ENCODE results near the gene TAF11.
"Not testable (repeated sequence)": the region's sequence is repeated elsewhere in the genome, so short reads cannot be mapped to it uniquely, and the experiment has no call there.

The TAF11 gene

DNA sequence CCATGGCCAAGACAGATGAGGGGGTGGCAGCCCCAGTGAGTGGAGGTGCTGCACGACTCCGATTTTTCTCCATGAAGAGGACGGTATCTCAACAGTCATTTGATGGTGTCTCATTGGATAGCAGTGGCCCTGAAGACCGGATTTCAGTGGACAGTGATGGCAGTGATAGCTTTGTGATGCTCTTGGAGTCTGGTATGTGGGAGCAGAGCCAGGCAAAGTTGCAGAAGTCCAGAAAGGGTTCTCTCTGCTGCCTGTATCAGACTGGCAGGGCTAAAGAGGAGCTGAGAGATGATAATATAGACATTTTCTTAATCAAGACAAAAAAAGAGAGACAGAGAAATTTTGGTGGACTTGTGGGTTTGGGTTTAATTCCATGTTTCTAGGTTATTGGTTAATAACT is 23.8 kb downstream of the TAF11 start:
- DNase-seq, result no peak

DNA sequence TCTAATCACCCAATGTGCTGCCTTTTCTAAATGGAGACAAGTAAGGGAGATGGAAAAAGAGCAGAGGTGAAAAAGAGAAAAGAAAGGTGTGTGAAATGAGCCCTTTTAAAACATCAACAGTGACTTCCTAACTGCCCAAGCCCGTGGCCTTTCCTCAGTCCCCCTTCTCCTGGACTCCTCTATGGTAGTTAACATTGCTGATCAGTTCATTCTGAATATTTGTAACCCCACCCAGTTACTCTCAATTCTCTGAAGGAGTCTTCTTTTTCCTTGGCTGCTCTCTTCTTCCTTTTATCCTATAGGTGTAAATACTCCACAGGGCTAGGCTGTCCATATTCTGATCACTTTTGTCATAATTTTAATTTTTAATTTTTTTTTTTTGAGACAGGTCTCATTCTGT is 27.1 kb downstream of the TAF11 start:
- DNase-seq, result no peak

DNA sequence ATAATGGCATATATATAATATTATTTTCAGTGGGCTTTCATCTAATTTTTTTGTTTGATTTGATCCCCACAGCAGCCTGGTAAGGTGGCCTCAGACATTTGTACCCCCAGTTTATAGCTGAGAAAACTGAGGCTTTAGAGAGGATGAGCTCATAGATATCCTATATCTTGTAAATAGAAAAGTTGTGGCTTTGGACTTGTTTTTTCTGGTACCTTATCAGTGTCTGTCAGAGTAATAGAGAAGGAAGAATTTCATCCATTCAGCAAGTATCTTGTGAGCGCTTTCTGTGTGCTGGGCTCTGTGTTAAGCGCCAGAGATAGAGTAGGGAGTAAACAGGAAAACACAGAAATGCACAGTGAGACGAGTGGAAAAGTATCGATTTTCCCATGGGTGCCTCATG is 27.9 kb downstream of the TAF11 start:
- no peak for DNase-seq

DNA sequence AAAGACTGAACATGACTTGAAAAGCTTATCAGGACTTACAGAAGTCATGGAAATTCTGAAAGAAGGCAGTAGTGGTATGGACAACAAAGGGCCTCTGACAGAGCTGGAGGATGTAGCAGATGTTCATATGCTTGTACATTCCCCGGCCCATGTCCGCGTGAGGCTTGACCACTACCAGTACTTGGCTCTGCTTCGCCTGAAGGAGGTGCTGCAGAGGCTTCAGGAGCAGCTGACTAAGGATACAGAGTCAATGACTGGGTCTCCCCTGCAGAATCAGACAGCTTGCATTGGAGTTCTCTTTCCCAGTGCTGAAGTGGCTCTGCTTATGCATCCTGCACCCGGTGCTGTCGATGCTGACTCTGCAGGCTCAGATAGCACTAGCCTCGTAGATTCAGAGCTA is 29.2 kb downstream of the TAF11 start:
- no peak for DNase-seq

DNA sequence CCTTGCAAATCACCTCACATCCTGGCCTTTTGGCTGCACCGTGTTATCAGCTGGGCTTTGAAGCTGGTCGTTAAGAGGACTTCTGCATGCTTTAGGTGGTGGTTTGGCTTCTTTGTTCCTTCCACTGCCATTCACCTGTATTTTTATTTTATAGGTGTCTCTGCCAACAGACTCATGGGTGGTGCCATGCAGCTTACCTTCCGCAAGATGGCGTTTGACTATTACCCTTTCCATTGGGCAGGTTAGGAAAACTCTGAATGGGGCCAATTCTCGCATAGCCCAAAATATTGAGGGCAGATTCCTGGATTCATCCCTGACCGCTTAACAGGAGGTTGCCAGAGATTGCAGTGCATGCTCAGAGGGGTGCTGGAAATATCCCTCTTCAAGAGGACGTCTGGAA is 32.4 kb downstream of the TAF11 start:
- no peak for DNase-seq

DNA sequence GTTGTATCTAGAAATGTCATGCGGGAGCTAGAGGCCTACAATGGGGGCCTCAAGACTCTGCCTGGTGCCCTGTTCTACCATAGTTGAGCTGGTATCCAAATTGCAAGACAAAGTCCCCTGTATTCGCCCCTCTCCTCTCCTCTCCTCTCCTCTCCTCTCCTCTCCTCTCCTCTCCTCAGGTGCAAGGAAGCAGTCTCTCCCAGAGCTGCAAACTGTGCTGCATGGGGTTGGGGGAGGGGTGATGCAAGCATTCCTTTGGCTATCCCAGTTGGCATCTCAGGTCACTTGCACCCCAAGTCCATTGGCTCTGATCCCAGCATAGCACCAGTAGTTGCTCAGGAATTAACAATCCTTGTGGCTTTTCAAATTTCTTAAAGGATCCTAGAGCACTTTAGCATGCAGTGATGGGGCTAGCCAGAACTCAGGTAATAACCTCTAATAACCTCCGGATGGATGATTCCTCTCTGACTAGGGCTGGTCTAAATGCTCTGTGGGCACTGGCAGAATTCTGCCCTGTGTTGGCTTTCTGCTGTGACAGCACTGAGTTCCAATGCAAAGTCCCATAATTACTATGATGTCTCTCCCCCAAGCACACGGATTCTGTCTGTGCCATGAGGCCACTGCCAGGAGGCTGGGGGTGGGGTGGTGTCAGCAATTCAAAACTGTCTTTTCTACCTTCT is 35.3 kb downstream of the TAF11 start:
- DNase-seq, result no peak

DNA sequence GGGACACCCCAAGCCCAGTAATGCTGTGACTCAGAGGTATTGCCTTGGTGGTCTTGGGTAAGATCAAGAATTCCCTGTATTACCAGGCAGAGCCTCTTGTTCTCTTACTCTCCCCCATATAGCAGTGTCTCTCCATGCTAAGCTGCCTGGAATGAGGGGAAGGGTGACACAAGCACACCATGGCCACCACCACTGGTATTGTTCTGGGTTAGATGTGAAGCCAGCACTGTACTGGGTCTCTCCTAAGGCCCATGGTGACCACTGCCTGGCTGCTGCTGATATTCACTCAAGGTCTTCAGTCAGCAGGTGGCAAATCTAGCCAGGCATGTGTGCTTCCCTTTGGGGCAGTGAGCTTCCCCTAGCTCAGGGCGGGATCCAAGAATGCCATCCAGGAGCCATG is 36.5 kb downstream of the TAF11 start:
- no peak for DNase-seq

DNA sequence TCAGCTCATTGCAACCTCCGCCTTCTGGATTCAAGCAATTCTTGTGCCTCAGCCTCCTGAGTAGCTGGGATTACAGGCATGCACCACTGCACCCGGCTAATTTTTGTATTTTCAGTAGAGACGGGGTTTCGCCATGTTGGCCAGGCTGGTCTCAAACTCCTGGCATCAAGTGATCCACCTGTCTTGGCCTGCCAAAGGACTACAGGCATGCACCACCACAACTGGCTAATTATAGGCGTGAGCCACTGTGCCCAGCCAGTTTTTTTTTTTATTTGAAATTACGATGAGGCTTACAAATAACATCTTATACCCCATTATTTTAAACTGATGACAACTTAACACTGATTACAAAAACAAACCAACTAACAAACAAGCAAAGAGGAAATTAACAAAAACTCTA is 38.8 kb downstream of the TAF11 start:
- DNase-seq, result not testable (repeated sequence)

DNA sequence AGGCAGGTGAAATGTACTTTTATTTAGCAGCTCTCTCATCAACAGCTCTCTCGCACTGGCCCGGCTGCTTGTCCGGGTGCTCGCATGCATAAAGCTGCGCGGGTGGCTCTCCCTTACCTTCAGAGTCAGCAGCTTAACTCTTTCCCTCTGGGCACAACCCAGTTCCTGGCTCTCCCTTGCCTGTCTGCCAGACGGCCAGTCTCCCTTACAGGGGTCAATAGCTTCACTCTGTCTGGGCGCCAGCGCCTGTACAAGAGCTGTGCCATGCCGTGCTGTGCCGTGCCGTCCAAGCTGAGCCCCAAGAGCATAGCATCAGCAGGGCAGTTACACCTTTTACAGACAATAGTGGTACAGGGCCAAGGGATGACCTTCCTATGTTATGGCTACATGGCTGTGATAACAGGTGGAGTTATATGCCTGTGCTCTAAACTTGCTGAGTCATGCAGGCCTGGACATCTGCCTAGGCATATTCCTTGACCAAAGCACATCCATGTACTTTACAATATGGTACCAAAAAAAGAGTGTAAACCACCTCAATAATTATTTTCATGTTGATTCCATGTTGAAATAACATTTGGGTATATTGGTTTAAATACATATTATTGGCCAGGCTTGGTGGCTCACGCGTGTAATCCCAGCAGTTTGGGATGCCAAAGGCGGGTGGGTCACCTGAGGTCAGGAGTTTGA is 48.0 kb downstream of the TAF11 start:
- no peak for DNase-seq

DNA sequence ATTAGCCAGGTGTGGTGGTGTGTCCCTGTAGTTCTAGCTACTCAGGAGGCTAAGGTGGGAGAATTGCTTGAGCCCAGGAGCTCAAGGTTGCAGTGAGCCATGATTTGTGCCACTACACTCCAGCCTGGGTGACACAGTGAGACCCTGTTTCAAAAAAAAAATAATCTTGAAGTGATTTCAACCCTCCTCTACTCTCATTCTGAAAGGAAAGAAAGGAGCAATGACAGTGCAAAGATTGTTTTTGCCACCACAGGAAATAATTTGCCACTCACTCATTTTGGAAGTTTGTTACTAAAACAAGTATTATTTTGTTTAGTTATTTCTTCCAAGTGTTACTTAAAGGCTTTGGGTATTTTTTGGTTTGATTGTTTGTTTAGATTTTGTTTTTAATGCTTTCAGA is 50.3 kb downstream of the TAF11 start:
- DNase-seq, result no peak

DNA sequence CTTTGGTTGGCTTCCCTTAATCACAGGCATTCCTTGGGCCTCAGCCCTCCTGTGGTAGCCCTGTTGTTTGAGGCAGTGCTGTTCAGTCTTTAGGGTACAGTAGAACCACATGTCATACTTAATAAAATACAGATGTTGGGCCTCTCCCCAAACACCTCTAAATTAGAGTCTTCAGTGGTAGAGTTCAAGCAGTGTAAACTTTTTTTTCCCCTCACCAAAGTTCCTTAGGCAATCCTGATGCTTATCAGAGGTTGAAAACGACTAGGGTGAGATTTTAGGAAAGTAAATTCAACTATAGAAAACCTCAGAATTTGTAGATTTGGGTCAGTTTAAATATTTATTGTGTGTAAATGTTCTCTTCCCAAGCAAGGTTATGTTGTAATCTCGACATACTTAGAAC is 51.4 kb downstream of the TAF11 start:
- DNase-seq, result no peak

DNA sequence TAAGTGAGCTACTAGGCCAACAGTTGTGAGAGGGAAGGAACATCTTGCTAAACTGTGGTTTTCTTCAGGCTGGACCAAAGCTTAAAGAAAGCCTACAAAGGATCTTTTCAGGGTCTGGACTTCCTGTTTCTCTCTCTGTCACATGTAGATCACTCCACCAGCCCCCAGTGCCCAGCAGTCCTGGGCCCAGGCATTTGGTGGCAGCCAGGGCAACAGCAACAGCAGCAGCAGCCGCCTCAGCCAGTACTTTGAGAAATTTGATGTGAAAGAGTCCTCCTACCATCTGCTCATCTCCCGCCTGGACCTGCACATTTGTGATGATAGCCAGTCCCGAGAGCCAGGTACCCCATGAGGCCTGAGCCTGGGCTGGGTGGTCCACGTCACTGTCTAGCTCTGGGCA is 51.8 kb downstream of the TAF11 start:
- no peak for DNase-seq

DNA sequence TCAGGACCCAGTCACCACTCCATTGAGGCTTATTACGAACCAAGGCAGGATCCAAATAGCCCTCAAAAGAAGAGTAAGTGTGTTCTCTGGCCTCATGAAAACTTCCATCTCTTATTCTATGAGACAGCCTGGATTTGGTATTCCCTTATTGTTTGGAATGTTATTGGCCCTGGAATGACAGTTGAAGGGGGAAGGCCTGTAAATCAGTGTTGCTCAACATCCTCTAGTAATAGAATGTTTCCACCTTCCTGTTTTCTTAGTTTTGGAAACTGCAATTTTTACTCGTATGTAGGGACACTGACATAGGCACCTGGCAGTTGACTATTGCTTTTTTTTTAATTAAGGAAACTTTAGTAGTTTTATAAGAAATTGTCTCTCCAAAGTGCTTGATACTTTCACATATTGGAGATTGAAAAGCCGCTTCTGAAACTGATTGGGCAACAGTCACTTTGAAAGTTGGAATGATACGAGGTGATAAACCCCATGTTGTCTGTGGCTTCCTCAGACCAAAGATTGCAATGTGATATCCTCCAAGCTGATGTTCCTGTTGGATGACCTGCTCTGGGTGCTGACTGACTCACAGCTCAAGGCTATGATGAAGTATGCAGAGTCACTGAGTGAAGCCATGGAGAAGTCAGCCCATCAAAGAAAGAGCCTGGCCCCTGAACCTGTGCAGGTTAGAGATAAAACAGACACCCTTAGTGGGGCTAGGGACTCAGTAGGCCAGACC is 52.9 kb downstream of the TAF11 start:
- no peak for DNase-seq

DNA sequence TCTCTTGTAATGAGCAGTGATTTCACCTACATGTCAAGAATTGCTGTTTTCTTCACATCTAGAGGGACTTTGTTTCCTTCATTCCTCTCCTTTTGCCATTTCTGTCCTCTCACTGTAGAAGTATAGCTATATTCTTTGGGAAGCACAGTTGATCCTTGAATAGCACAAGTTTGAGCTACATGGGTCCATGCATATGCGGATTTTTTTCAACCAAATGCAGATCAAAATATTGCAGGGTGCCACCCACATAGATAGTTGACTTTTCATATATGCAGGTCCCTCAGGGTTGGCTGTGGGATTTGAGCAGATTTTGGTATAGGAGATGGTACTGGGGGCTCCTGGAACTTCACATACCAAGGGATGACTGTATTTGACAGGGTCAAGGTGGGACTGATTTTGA is 54.9 kb downstream of the TAF11 start:
- DNase-seq, result no peak

DNA sequence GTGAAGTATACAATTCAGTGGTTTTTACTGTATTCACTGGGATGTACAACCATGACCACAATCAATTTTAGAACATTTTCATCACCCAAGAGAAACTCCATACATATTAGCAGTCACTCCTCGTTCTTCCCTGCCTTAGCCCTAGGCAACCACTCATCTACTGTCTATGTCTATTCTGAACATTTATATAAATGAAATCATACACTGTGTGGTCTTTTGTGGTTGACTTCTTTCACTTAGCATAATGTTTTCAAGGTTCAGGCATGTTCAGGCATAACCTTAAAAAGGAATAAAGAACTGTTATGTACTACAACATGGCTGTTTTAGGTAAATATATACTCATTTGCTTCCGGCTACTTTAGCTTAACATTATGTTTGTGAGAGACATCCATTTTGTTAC is 58.7 kb downstream of the TAF11 start:
- DNase-seq, result no peak

Measured in activated CD4-positive, CD25-positive, alpha-beta regulatory T cell treated with anti-CD3 and anti-CD28 coated beads, Interleukin-2, amount 50 U/mL, for 72 hours (primary cell).